Neuronal stem cell (in vitro differentiated cells): ENCODE results near the gene FHIT.

ENCODE experiments used
- DNase-seq: peaks from one replicate; pipeline ENCODE4 v3.0.0-alpha.2; 2013; ENCODE audit warnings: low spot score
- H2AFZ ChIP-seq: one replicate; pipeline ENCODE4 v1.6.1; 2013; ENCODE audit warnings: mild to moderate bottlenecking, low read length, inconsistent platforms
- H2AK5ac ChIP-seq: 2 replicates; pipeline ENCODE4 v1.6.1; 2013; ENCODE audit warnings: low read depth, mild to moderate bottlenecking, inconsistent platforms, low read length, moderate library complexity, mixed read lengths
- H2BK120ac ChIP-seq: 2 replicates; pipeline ENCODE4 v1.6.1; 2013; ENCODE audit warnings: low read depth, mild to moderate bottlenecking, inconsistent platforms, low read length, moderate library complexity, mixed read lengths
- H2BK12ac ChIP-seq: one replicate; pipeline ENCODE4 v1.6.1; 2013; ENCODE audit warnings: low read length, inconsistent platforms
- H2BK15ac ChIP-seq: 2 replicates; pipeline ENCODE4 v1.6.1; 2013; ENCODE audit warnings: mild to moderate bottlenecking, low read length, inconsistent platforms, mixed read lengths
- H2BK5ac ChIP-seq: one replicate; pipeline ENCODE4 v1.6.1; 2013; ENCODE audit warnings: inconsistent platforms, mild to moderate bottlenecking, low read length, moderate library complexity
- H3K14ac ChIP-seq: one replicate; pipeline ENCODE4 v1.6.1; 2013; ENCODE audit warnings: low read length, inconsistent platforms
- H3K18ac ChIP-seq: 2 replicates; pipeline ENCODE4 v1.6.1; 2013; ENCODE audit warnings: low read length, inconsistent platforms
- H3K23ac ChIP-seq: 2 replicates; pipeline ENCODE4 v1.6.1; 2013; ENCODE audit warnings: low read depth, mild to moderate bottlenecking, mixed read lengths, low read length, inconsistent platforms; ENCODE audit not compliant: poor library complexity
- H3K27ac ChIP-seq: replicated peaks from 3 replicates; pipeline ENCODE4 v1.5.1; 2013; ENCODE audit warnings: low read length, inconsistent platforms
- H3K27me3 ChIP-seq, 3 experiments: 2 replicates each; pipeline ENCODE4 v1.6.1; 2013; ENCODE audit warnings: low read length in 3 of 3, mild to moderate bottlenecking in 2 of 3, inconsistent platforms in 1 of 3, low read depth in 1 of 3, mixed read lengths in 1 of 3, moderate library complexity in 1 of 3; ENCODE audit not compliant: control insufficient read depth in 3 of 3, insufficient read depth in 3 of 3
- H3K36me3 ChIP-seq, 2 donors: replicated peaks in 1 of 2; 2 replicates each; pipeline ENCODE4 v1.6.1; 2013; ENCODE audit warnings: low read length in 2 of 2; ENCODE audit not compliant: control insufficient read depth in 2 of 2, insufficient read depth in 2 of 2
- H3K4ac ChIP-seq: 2 replicates; pipeline ENCODE4 v1.6.1; 2013; ENCODE audit warnings: inconsistent platforms, mild to moderate bottlenecking, low read length, moderate library complexity
- H3K4me1 ChIP-seq, 2 donors: 1 replicate in 1 of 2; 2 replicates in 1 of 2; pipeline ENCODE4 v1.6.1; 2013; ENCODE audit warnings: low read length in 2 of 2, low read depth in 1 of 2; ENCODE audit not compliant: control insufficient read depth in 2 of 2, insufficient read depth in 1 of 2
- H3K4me2 ChIP-seq: one replicate; pipeline ENCODE4 v1.6.1; 2013; ENCODE audit warnings: mild to moderate bottlenecking, low read length, inconsistent platforms; ENCODE audit not compliant: insufficient read depth, poor library complexity, severe bottlenecking
- H3K4me3 ChIP-seq, 2 donors: 2 replicates each; pipeline ENCODE4 v1.5.1; 2013; ENCODE audit warnings: low read length in 2 of 2, mild to moderate bottlenecking in 2 of 2, inconsistent platforms in 1 of 2, moderate library complexity in 1 of 2
- H3K79me1 ChIP-seq: one replicate; pipeline ENCODE4 v1.6.1; 2013; ENCODE audit warnings: low read depth, mild to moderate bottlenecking, inconsistent platforms, low read length, moderate library complexity
- H3K9ac ChIP-seq: one replicate; pipeline ENCODE4 v1.6.1; 2013; ENCODE audit warnings: mild to moderate bottlenecking, low read depth, low read length, inconsistent platforms; ENCODE audit not compliant: poor library complexity
- H3K9me3 ChIP-seq, 2 donors: replicated peaks in 1 of 2; 2 replicates each; pipeline versions ENCODE3 to v1.6.1; 2013; ENCODE audit warnings: low read length in 2 of 2, mild to moderate bottlenecking in 2 of 2, inconsistent platforms in 1 of 2, low read depth in 1 of 2, mixed read lengths in 1 of 2, moderate library complexity in 1 of 2; ENCODE audit not compliant: control insufficient read depth in 2 of 2, insufficient read depth in 1 of 2
- H4K8ac ChIP-seq: one replicate; pipeline ENCODE4 v1.6.1; 2013; ENCODE audit warnings: low read depth, mild to moderate bottlenecking, inconsistent platforms, low read length, moderate library complexity
- H4K91ac ChIP-seq: one replicate; pipeline ENCODE4 v1.6.1; 2013; ENCODE audit warnings: low read length, low read depth, mild to moderate bottlenecking, inconsistent platforms; ENCODE audit not compliant: poor library complexity
- WGBS, 2 donors: extraction: QIAGEN DNeasy Blood & Tissue Kit; methylation state at CpG; one replicate each; pipeline ENCODE4 v1.1.7; 2013; ENCODE audit warnings: missing lambda C conversion rate in 2 of 2, mixed read lengths in 1 of 2; ENCODE audit not compliant: insufficient read length in 2 of 2, insufficient replicate concordance in 1 of 2; ENCODE audit errors: extremely low coverage in 2 of 2; 5-methylcytosine and 5-hydroxymethylcytosine counted together

The FHIT gene

GRCh38 chr3:60189304-60189703, 1061.9 kb downstream of the FHIT start:
- Histone ChIP-seq H3K27me3 (no peaks in the 10 kb centered on the region), H2BK15ac (no peak overlapping the region), H2BK5ac (no peak overlapping the region), H3K9me3 (no peaks in the 10 kb centered on the region), H4K91ac (no peak overlapping the region), H2BK120ac (no peak overlapping the region), H4K8ac (no peak overlapping the region), H2AFZ (no peak overlapping the region), H3K27ac (no peak overlapping the region), H3K4ac (no peak overlapping the region), H2BK12ac (no peak overlapping the region), H3K4me2 (no peak overlapping the region), H3K4me1 (peaks cover 2% of the 10 kb centered on the region in 2 donors), H3K18ac (no peak overlapping the region), H3K79me1 (no peaks in the 10 kb centered on the region), H3K36me3 (no peaks in the 10 kb centered on the region), H3K14ac (no peak overlapping the region), H3K9ac (no peak overlapping the region), H2AK5ac (no peak overlapping the region), H3K23ac (no peak overlapping the region), H3K4me3 (no peak overlapping the region)
- DNase-seq, result no peak
- no CpG with 5 or more reads among the region's 3 CpGs for WGBS, 2 donors

GRCh38 chr3:60188803-60189202, 1062.4 kb downstream of the FHIT start:
- no peak overlapping the region for H2AK5ac ChIP-seq
- H3K23ac ChIP-seq, result no peak overlapping the region
- no peak overlapping the region for H3K9ac ChIP-seq
- no peak for DNase-seq
- no peak overlapping the region for H3K18ac ChIP-seq
- H2BK120ac ChIP-seq, result no peak overlapping the region
- no peak overlapping the region for H3K27ac ChIP-seq
- H3K4me1 ChIP-seq, result peaks cover 2% of the 10 kb centered on the region in 2 donors
- no peak overlapping the region for H3K14ac ChIP-seq
- H2BK5ac ChIP-seq, result no peak overlapping the region
- no peak overlapping the region for H3K4me3 ChIP-seq
- H3K36me3 ChIP-seq, result no peaks in the 10 kb centered on the region
- H4K8ac ChIP-seq, result no peak overlapping the region
- no peaks in the 10 kb centered on the region for H3K27me3 ChIP-seq
- no peaks in the 10 kb centered on the region for H3K9me3 ChIP-seq
- no peak overlapping the region for H2BK15ac ChIP-seq
- no CpG with 5 or more reads among the region's 2 CpGs for WGBS, 2 donors
- H2BK12ac ChIP-seq, result no peak overlapping the region
- H3K4ac ChIP-seq, result no peak overlapping the region
- no peak overlapping the region for H4K91ac ChIP-seq
- no peak overlapping the region for H2AFZ ChIP-seq
- no peak overlapping the region for H3K4me2 ChIP-seq
- no peaks in the 10 kb centered on the region for H3K79me1 ChIP-seq

GRCh38 chr3:60187343-60187742, 1063.9 kb downstream of the FHIT start:
- no peak overlapping the region for H3K27ac ChIP-seq
- no peak overlapping the region for H2BK12ac ChIP-seq
- no peak for DNase-seq
- no peaks in the 10 kb centered on the region for H3K79me1 ChIP-seq
- H3K4me3 ChIP-seq, result no peak overlapping the region
- no peak overlapping the region for H2AK5ac ChIP-seq
- no peak overlapping the region for H2AFZ ChIP-seq
- no peak overlapping the region for H3K14ac ChIP-seq
- no peaks in the 10 kb centered on the region for H3K9me3 ChIP-seq
- peaks cover 2% of the 10 kb centered on the region in 2 donors for H3K4me1 ChIP-seq
- H3K9ac ChIP-seq, result no peak overlapping the region
- no peak overlapping the region for H3K18ac ChIP-seq
- WGBS, 2 donors, result no CpG with 5 or more reads among the region's 4 CpGs
- H2BK120ac ChIP-seq, result no peak overlapping the region
- H4K91ac ChIP-seq, result no peak overlapping the region
- H3K27me3 ChIP-seq, result no peaks in the 10 kb centered on the region
- H2BK5ac ChIP-seq, result no peak overlapping the region
- no peak overlapping the region for H4K8ac ChIP-seq
- no peak overlapping the region for H3K4ac ChIP-seq
- no peaks in the 10 kb centered on the region for H3K36me3 ChIP-seq
- H3K4me2 ChIP-seq, result no peak overlapping the region
- no peak overlapping the region for H3K23ac ChIP-seq
- H2BK15ac ChIP-seq, result no peak overlapping the region

- H3K9ac ChIP-seq, result no peak overlapping the region
- no peak overlapping the region for H3K27ac ChIP-seq
- no peak overlapping the region for H2BK12ac ChIP-seq
Measured at GRCh38 chr3:60186359-60186758, 1064.9 kb downstream of the FHIT start.

More at GRCh38 chr3:60186359-60186758, 1064.9 kb downstream of the FHIT start:
- Histone ChIP-seq H3K4me2 (no peak overlapping the region), H2BK15ac (no peak overlapping the region), H3K4me3 (no peak overlapping the region), H3K4ac (no peak overlapping the region), H3K4me1 (peaks cover 2% of the 10 kb centered on the region in 2 donors), H4K8ac (no peak overlapping the region), H3K23ac (no peak overlapping the region), H3K36me3 (no peaks in the 10 kb centered on the region), H2AK5ac (no peak overlapping the region), H3K79me1 (no peaks in the 10 kb centered on the region), H2BK120ac (no peak overlapping the region), H3K9me3 (no peaks in the 10 kb centered on the region), H2AFZ (no peak overlapping the region), H3K14ac (no peak overlapping the region), H2BK5ac (no peak overlapping the region), H3K27me3 (no peaks in the 10 kb centered on the region), H3K18ac (no peak overlapping the region), H4K91ac (no peak overlapping the region)
- no peak for DNase-seq
- WGBS, 2 donors, result no CpG with 5 or more reads among the region's 4 CpGs
